Hepatocyte (in vitro differentiated cells): Measurements from ENCODE around the gene XYLT1.

ENCODE experiments used
- EZH2phosphoT487 ChIP-seq: fragments of 200-600 bp; sonication (generic); IDR thresholded peaks from one replicate; pipeline ENCODE4 v1.6.1; 2018; ENCODE audit warnings: antibody characterized with exemption, mild to moderate bottlenecking, low read depth, moderate library complexity; ENCODE audit not compliant: unreplicated experiment, severe bottlenecking
- TF ChIP-seq, protein P1 (sequence below): fragments of 200-600 bp; sonication (generic); IDR thresholded peaks from 2 replicates; pipeline ENCODE4 v1.5.1; 2016; ENCODE audit warnings: antibody characterized with exemption, mild to moderate bottlenecking; ENCODE audit not compliant: poor library complexity

DNA sequence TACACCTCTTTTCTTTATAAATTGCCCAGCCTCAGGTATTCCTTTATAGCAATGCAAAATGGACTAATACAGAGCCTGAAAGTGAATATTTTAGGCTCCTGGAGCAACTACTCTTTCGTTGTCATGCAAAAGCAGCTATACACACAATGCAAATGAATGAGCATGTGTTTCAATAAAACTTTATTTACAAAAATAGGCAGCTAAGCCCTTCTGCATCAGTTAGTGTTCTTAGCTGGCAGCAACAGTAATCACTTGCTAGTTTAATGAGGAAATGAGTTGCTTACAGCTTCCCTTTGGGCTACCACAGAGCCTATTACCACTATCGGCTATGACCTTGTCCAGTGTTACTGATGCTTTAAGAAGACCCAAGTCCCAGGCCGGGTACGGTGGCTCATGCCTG, 402.9 kb downstream of the XYLT1 start:
- no peak for TF ChIP-seq EZH2phosphoT487
- TF ChIP-seq, protein P1, sequence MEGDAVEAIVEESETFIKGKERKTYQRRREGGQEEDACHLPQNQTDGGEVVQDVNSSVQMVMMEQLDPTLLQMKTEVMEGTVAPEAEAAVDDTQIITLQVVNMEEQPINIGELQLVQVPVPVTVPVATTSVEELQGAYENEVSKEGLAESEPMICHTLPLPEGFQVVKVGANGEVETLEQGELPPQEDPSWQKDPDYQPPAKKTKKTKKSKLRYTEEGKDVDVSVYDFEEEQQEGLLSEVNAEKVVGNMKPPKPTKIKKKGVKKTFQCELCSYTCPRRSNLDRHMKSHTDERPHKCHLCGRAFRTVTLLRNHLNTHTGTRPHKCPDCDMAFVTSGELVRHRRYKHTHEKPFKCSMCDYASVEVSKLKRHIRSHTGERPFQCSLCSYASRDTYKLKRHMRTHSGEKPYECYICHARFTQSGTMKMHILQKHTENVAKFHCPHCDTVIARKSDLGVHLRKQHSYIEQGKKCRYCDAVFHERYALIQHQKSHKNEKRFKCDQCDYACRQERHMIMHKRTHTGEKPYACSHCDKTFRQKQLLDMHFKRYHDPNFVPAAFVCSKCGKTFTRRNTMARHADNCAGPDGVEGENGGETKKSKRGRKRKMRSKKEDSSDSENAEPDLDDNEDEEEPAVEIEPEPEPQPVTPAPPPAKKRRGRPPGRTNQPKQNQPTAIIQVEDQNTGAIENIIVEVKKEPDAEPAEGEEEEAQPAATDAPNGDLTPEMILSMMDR = no peak
